ENCODE data around the gene TEX264.
"Not testable (repeated sequence)": the region's sequence is repeated elsewhere in the genome, so short reads cannot be mapped to it uniquely, and the experiment has no call there.

Gene TEX264

GRCh38 chr3:51712963-51713362, 41.9 kb downstream of the TEX264 start:
- no peak for DNase-seq (ENCODE audit: low read depth in 1 of 2, low spot score in 1 of 2)

- DNase-seq (ENCODE audit: low read depth in 1 of 2, low spot score in 1 of 2), result no peak
Measured at GRCh38 chr3:51715231-51715976, 44.4 kb downstream of the TEX264 start.

GRCh38 chr3:51715977-51716294, 44.9 kb downstream of the TEX264 start:
- DNase-seq (ENCODE audit: low read depth in 1 of 2, low spot score in 1 of 2), result no peak

- DNase-seq (ENCODE audit: low read depth in 1 of 2, low spot score in 1 of 2), result no peak
Measured at GRCh38 chr3:51716805-51717204, 45.8 kb downstream of the TEX264 start.

GRCh38 chr3:51717446-51717845, 46.4 kb downstream of the TEX264 start:
- no peak for DNase-seq (ENCODE audit: low read depth in 1 of 2, low spot score in 1 of 2)

GRCh38 chr3:51717947-51718346, 46.9 kb downstream of the TEX264 start:
- DNase-seq (ENCODE audit: low read depth in 1 of 2, low spot score in 1 of 2), result no peak

GRCh38 chr3:51718547-51719409, 47.7 kb downstream of the TEX264 start:
- no peak for DNase-seq (ENCODE audit: low read depth in 1 of 2, low spot score in 1 of 2)

- no peak for DNase-seq (ENCODE audit: low read depth in 1 of 2, low spot score in 1 of 2)
Measured at GRCh38 chr3:51719410-51720025, 48.5 kb downstream of the TEX264 start.

- DNase-seq (ENCODE audit: low read depth in 1 of 2, low spot score in 1 of 2), result no peak
Measured at GRCh38 chr3:51720292-51721061, 49.4 kb downstream of the TEX264 start.

GRCh38 chr3:51721062-51721745, 50.2 kb downstream of the TEX264 start:
- DNase-seq (ENCODE audit: low read depth in 1 of 2, low spot score in 1 of 2), result no peak

- DNase-seq (ENCODE audit: low read depth in 1 of 2, low spot score in 1 of 2), result no peak
Measured at GRCh38 chr3:51722362-51722761, 51.3 kb downstream of the TEX264 start.

GRCh38 chr3:51727500-51727899, 56.4 kb downstream of the TEX264 start:
- DNase-seq (ENCODE audit: low read depth in 1 of 2, low spot score in 1 of 2), result no peak

- no peak for DNase-seq (ENCODE audit: low read depth in 1 of 2, low spot score in 1 of 2)
Measured at GRCh38 chr3:51729042-51729633, 58.1 kb downstream of the TEX264 start.

- no peak for DNase-seq (ENCODE audit: low read depth in 1 of 2, low spot score in 1 of 2)
Measured at GRCh38 chr3:51733859-51734571, 63.0 kb downstream of the TEX264 start.

GRCh38 chr3:51734572-51734907, 63.5 kb downstream of the TEX264 start:
- DNase-seq (ENCODE audit: low read depth in 1 of 2, low spot score in 1 of 2), result no peak

GRCh38 chr3:51735039-51735438, 64.0 kb downstream of the TEX264 start:
- no peak for DNase-seq (ENCODE audit: low read depth in 1 of 2, low spot score in 1 of 2)

GRCh38 chr3:51735950-51736349, 64.9 kb downstream of the TEX264 start:
- DNase-seq (ENCODE audit: low read depth in 1 of 2, low spot score in 1 of 2), result no peak

- no peak for DNase-seq (ENCODE audit: low read depth in 1 of 2, low spot score in 1 of 2)
Measured at GRCh38 chr3:51739110-51739509, 68.1 kb downstream of the TEX264 start.

GRCh38 chr3:51742320-51742719, 71.3 kb downstream of the TEX264 start:
- DNase-seq (ENCODE audit: low read depth in 1 of 2, low spot score in 1 of 2), result not testable (repeated sequence)

- not testable (repeated sequence) for DNase-seq (ENCODE audit: low read depth in 1 of 2, low spot score in 1 of 2)
Measured at GRCh38 chr3:51742978-51743377, 71.9 kb downstream of the TEX264 start.
